Inferior parietal cortex (tissue), 1 donor: ENCODE measurements around the gene TEX22.

Experiments used
- DNase-seq: peaks from one replicate; pipeline ENCODE4 v3.0.0-alpha.2; 2016; ENCODE audit errors: extremely low spot score

TEX22 gene

DNA sequence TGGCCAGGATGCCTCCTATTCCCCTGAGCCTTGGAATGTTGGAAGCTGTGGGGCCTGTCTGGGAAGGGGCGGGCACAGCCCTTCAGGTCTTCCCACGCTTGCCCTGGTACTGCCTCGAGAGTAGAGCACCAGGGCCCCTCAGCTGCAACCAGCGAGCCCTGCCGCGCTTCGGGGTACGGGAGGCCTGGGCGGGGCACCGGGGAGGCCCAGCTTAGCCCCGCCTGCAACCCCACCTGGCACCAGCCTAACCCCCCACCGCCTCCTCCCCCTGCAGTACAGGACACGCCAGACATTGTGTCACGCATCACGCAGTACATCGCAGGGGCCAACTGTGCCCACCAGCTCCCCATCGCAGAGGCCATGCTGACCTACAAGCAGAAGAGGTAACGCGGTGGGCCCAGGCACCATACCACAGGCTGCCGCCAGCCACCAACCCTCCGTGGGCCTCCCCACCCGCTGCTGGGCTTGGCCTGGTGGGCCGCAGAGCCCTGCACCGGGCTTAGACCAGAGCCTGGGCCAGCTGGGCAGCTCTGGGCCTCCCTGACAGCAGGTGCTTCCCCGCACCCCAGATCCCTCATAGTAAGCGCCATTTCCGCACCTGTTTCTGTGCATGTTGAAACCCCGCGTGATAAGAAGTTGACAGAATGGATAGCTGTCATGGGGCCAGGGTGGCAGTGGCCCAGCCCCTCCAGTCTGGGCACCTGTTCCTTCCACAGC, 13.6 kb upstream of the TEX22 start:
- DNase-seq, result no peak

DNA sequence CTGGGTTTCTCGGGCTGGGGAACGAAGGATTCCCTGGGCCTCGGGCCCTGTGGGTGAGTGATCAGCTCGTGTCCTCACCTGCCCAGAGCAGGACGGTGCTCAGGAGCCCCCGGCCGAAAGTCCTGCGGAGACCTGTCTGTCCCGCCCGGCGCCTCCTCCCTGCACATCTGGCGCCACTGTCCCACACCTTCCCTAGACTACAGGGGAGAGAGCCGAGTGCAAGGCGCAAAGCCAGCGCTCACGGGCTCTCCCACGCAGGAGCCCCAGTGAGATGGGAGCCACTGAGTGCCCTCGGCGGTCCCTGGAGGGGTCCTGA, 13.1 kb upstream of the TEX22 start:
- DNase-seq, result no peak

DNA sequence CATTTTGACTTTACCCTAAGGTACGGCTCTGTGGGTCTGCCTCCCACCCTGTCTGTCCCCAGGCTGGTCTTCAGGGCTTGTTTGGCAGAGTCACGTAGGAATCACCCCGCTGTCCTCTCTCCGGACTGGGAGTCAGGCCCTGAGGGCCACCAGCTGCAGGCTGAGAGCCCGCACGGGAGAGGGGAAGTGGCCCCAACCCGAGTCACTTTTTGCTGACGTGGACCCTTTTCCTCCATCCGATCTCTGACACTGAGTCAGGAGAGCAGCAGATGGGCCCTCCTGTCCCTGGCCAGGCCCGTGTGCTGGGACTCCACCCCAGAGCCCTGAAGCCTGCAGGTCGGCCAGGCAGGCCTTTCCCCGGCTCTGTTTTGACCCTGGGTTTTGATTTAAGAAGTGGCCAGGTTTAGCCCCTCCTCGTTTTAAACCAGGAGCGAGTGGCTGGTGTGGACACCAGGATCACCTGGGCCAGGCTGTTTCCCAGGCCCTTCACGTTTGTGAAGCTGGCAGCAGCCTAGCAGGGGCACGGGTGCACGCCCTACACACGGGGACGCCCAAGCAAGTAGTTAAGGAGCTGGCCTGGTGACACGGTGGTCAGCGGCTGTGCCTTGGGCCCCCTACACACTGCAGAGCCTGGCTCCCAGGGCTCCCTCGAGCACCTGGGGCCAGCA, 12.5 kb upstream of the TEX22 start:
- no peak for DNase-seq

GRCh38 chr14:105386581-105387529, 11.5 kb upstream of the TEX22 start:
- DNase-seq, result no peak

DNA sequence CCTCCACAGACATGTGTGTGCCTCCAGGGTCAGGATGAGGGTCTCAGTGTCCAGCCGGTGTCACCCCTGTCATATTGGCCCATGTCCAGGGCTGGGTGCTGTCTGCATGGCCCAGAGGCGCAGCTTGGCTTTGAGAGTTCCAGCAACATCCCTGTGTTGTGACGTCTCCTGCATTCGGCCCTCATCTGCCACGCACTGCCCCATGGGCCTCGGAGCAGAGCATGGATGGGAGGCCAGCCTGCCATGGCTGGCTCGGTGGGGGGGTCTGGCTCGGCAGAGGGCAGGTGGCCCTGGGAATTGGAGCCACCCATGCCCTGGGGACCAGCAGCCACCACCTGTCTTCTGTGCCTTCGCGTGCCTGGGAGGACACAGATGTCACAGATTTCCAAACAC, 10.8 kb upstream of the TEX22 start:
- no peak for DNase-seq

GRCh38 chr14:105388110-105388951, 10.0 kb upstream of the TEX22 start:
- DNase-seq, result no peak

DNA sequence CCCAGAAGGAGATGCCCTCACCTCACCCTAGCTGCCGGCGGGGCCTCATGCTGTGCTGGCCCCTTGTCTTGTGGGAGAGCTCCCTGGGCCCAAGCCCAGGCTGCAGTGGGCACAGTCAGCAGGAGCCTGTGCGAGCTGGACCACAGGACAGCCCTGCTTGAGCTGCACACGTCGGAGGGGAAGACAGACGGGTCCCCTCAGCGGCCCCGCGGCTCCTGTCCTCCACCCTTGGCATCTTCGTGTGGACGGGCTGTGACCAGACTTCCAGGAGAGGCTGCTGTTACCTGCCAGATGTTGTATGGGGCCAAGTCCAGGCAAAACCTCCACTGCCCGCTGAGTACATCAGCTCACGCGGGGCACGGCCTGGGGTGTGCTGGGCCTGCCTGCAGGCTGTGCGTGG, 9.4 kb upstream of the TEX22 start:
- DNase-seq, result no peak

DNA sequence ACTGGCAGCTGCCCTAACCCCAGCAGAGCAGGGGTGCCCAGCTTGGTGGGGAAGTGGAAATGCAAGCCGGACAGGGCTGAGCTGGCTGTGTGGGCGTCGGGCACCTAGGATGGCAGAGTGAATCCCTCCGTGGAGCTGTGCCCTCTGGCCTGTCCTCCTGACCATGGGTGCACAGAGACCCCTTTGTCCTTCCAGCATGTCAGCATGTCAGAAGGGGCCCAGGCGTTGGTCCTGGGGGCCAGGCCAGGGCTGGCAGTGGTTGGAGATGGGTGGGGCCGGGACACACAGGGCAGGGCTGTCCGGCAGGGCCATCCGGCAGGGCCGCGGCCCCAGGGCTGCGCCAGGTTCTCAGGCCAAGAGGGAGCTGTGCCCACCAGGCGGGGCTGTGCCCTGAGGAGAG, 8.8 kb upstream of the TEX22 start:
- no peak for DNase-seq

GRCh38 chr14:105389976-105390848, 8.1 kb upstream of the TEX22 start:
- DNase-seq, result no peak

DNA sequence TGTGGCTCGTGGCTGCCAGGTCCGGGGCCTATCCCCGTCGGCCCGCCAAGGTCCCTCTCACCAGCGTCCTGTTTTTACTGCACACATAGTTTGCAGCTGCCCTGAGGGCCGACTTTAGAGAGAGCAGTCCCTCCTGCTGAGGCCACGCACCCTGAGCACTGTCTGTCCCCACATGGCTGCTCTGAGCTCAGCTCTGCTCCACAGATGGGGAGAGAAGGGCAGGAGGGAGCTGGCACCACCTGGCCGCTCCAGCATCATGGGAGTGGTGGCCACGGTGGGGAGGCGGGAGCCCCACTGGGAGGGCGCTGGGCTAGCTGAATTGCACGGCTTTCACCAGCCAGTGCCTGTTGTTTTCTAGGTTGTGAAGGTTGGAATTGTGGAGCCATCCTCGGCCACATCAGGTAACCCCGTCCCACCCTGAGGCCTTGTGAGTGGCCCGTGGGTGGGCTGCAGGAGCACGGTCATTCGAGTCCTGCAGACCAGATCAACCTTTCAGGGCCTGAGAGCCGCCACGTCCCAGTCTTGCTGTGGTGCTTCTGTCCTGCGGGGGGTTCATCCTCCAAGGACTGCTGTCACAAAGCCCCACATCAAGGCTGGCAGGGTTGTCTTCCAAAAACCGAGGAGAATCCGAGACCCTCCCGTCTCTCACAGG, 7.4 kb upstream of the TEX22 start:
- no peak for DNase-seq

GRCh38 chr14:105391541-105391940, 6.8 kb upstream of the TEX22 start:
- DNase-seq, result no peak

DNA sequence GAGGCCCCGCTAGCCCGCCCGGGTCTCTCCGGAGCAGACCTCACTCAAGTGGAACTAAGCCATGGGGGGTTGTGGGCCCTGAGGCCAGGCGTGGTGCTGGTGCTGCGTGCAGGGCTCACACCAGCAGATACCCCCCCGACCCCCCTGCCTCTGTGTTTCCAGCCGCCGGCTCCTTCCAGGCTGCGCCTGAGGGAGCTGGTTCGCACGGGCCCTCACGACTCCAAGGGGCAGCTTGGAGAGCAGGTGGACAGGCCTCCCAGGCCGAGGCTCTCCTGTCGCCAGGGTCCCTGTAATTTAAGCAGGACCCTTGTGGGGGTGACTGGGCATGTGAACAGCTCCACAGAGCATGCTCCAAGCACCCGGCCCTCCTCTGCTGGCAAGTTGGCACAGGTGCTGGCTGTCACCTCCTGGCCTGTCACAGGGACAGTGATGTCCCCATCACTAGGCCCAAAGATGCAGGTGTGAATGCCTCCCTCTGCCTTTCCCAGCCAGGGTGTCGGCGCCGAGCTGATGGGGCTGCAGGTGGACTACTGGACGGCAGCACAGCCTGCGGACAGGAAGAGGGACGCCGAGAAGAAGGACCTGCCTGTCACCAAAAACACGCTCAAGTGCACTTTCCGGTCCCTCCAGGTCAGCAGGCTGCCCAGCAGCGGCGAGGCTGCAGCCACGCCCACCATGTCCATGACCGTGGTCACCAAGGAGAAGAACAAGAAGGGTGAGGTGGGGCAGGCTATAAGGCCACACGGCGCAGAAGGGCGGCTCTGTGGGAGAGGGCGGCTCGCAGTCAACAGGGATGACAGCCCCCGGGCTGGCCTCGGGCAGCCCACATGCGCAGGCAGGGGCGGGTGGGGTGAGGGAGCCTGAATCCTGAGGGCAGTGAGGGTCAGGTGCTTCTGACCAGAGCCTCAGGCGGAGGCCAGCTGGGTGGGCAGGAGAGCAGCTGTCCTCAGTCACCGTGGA, 5.9 kb upstream of the TEX22 start:
- no peak for DNase-seq

- no peak for DNase-seq
These were observed 5.2 kb upstream of the TEX22 start for GRCh38 chr14:105393151-105393550.

- no peak for DNase-seq
These were observed 3.4 kb upstream of the TEX22 start for GRCh38 chr14:105394714-105395537.

DNA sequence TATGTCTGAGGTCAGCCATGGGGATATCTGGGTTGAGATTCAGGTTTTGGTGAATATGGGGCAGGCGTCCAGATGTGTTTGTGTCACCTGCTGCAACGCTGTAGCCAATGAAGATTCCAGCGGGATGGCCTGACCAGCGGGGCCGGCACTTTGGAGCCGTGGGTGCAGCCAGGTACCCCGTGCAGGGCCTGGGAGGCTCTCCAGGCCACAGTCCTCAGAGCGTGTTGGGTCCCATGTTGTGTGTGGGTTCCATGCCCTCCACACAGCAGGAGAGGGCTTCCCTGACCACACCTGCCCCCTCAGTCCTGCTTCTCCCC, 2.8 kb upstream of the TEX22 start:
- DNase-seq, result no peak

DNA sequence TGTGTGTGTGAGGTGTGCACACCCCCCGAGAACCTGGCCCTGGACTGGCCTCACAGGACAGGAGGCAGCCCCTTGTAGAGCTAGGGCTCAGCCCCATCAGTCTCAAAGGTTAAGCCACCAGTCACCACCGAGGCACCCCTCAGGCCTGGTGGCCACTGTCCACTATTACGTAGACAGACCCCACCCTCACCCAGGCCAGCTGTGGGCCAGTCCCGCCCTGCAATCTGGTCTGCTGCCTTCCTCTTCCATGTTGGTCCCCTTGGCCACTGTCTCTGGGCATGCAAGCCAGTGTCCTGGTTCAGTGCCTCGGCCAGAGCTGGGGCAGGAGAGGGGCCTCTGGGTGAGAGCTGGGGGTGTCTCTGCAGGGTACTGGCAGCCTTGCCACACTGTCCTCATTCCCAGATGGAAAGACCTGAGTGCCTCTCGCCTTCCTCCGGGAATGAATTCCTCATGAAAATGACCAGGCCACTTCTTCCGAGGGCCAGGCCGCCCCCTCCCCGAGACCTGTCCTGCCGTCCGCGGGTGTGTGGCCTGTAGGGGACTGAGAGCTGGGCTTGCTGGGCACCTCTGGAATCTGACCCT, 897 bp upstream of the TEX22 start:
- no peak for DNase-seq

GRCh38 chr14:105398726-105399465, 558 bp downstream of the TEX22 start:
- no peak for DNase-seq

GRCh38 chr14:105399466-105399775, 1.1 kb downstream of the TEX22 start:
- DNase-seq, result no peak
